OCI-LY7 (cell line): ENCODE measurements around the gene BHLHA15.

Experiments
- CTCF ChIP-seq: fragments of 200-600 bp; sonication (generic); conservative IDR thresholded peaks from 2 replicates; pipeline ENCODE4 v1.5.1; 2014; ENCODE audit warnings: mild to moderate bottlenecking, antibody characterized with exemption, low read length, moderate library complexity, mixed read lengths
- EZH2phosphoT487 ChIP-seq: fragments of 200-600 bp; sonication (generic); IDR thresholded peaks from 2 replicates; pipeline ENCODE4 v1.6.1; 2018; ENCODE audit warnings: low read depth, borderline replicate concordance, mild to moderate bottlenecking, mixed run types, antibody characterized with exemption, low read length, moderate library complexity, mixed read lengths

DNA sequence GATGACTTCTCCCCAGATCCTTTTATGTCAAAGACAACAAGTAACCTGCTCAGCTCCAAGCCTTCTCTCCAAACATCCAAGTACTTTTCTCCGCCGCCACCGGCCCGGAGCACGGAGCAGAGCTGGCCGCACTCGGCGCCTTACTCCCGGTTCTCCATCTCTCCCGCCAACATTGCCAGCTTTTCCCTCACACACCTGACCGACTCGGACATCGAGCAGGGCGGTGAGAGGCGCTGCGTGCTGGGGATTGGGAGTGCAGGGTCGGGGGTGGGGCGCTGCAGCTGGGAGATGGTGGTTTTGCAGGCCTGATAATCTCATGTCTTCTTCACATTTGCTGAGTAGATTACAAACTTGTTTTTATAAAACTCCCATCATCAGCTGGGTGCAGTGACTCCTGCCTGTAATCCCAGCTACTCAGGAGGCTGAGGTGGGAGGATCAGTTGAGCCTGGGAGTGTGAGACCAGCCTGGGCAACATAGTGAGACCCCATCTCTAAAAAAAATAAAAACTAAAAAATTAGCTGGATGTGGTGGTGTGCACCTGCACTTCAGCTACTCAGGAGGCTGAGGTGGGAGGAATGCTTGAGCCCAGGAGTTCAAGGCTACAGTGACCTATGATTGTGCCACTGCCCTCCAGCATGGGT is 7.2 kb upstream of the BHLHA15 start:
- no peak for TF ChIP-seq CTCF
- no peak for TF ChIP-seq EZH2phosphoT487
